Measurements from ENCODE around the gene CACNA2D2.

DNA sequence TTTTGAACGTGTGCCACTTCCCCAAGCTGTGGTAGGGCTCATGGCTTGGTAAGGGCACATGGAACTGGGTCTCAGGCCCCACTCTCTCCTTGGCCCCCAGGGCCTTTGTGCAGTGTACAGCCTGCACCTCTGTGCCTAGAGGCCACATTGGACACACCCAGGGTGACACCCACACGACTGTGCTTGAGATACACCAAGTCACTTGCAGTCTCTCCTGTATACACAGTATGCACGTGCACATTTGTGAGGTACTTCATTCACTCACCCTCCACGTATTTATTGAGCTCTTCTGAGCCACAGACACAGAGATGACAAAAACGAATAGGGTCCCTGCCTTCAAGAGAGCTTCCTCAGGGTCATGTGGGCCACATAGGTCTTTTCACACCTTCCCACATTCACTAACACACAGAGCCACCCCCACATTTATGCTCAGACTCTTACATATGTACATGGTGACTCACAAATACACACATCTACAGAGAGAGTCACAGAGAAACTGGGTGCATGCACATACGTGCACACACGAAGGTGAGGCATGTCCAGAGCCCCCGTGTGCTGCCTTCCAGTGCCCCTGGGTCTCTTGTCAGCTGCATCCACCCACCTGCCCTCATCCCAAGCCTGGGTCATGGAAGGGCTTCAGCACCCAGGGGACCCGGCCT lies 134.3 kb downstream of the CACNA2D2 start:
- TF ChIP-seq, protein P1, sequence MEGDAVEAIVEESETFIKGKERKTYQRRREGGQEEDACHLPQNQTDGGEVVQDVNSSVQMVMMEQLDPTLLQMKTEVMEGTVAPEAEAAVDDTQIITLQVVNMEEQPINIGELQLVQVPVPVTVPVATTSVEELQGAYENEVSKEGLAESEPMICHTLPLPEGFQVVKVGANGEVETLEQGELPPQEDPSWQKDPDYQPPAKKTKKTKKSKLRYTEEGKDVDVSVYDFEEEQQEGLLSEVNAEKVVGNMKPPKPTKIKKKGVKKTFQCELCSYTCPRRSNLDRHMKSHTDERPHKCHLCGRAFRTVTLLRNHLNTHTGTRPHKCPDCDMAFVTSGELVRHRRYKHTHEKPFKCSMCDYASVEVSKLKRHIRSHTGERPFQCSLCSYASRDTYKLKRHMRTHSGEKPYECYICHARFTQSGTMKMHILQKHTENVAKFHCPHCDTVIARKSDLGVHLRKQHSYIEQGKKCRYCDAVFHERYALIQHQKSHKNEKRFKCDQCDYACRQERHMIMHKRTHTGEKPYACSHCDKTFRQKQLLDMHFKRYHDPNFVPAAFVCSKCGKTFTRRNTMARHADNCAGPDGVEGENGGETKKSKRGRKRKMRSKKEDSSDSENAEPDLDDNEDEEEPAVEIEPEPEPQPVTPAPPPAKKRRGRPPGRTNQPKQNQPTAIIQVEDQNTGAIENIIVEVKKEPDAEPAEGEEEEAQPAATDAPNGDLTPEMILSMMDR (IDR thresholded peaks at IDR 0.05) = no peak
- TF ChIP-seq POLR2A (IDR thresholded peaks at IDR 0.05) = no peak

Measured in adrenal gland (tissue), 5 donors.